GM19395 (cell line): ENCODE results near the gene CBX6.

Experiments
- ATAC-seq: cut with Tn5 transposase; IDR thresholded peaks from one replicate; pipeline ENCODE4 v1.9.1; 2021; ENCODE audit warnings: mild to moderate bottlenecking, moderate library complexity; ENCODE audit not compliant: unreplicated experiment

The CBX6 gene

GRCh38 chr22:38841211-38841610, 30.8 kb downstream of the CBX6 start:
- no peak for ATAC-seq

DNA sequence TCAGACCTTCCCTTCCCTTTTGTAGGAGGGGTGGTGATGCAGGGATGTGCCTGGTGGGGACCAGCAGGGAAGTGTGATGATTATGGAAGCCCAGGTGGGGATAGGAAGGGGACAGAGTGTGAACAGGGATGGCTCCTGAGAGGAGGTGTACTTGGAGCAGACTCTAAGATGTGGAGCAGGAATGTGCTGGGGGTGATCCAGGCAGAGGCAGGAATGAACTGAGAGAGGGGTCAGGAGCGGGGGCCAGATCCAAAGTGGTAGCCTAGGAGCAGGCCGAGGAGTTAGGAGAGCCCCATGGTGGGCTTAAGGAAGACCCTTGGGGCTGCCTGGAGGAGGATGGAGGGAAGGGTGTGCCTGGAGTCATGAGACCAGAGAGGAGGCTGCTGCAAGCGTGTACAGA, 31.9 kb downstream of the CBX6 start:
- no peak for ATAC-seq

DNA sequence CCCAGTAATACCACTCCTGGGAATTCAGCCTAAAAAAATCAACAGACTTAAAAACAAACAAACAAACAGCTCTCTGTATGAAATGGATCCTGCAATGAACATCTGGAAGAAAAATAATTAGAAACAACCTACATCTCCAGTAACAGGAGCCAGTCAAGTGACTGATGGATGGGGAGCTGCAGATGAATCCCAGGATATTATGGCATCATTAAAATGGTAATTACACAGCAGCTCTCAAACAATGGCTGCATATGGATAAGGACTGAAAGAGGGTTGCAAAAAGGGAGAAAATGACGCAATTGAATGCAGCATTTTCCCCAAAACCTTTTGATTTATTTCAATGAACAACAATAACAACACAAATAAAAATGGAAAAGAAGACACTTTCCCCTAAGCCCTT, 32.3 kb downstream of the CBX6 start:
- ATAC-seq: no peak

DNA sequence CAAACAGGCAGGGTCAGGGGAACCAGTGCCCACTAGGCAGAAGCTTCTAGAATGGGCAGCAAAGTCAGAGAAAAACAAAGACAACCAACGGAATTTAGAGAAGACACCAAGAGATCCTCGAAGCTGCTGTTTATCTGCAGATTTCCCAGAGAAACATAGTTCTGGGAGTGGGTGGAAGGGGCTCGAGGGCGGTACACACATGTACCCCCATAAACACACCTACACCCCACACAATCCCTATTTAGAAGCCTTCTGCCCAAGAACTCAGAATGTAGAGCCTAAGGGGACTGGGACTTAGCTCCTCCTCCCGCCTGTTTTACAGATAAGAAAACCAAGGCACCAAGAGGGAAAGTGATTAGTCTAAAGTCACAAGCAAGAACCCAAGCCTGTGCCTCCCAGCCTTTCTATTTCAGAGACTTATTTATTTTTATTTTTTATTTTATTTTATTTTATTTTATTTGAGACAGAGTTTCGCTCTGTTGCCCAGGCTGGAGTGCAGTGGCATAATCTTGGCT, 34.5 kb downstream of the CBX6 start:
- ATAC-seq: no peak

GRCh38 chr22:38835888-38836301, 36.1 kb downstream of the CBX6 start:
- no peak for ATAC-seq

GRCh38 chr22:38834991-38835390, 37.0 kb downstream of the CBX6 start:
- ATAC-seq: no peak

- ATAC-seq: no peak
Observed at GRCh38 chr22:38834215-38834953, 37.6 kb downstream of the CBX6 start.

- ATAC-seq: no peak
Observed at GRCh38 chr22:38833061-38833460, 39.0 kb downstream of the CBX6 start.

GRCh38 chr22:38832005-38832978, 39.7 kb downstream of the CBX6 start:
- no peak for ATAC-seq

DNA sequence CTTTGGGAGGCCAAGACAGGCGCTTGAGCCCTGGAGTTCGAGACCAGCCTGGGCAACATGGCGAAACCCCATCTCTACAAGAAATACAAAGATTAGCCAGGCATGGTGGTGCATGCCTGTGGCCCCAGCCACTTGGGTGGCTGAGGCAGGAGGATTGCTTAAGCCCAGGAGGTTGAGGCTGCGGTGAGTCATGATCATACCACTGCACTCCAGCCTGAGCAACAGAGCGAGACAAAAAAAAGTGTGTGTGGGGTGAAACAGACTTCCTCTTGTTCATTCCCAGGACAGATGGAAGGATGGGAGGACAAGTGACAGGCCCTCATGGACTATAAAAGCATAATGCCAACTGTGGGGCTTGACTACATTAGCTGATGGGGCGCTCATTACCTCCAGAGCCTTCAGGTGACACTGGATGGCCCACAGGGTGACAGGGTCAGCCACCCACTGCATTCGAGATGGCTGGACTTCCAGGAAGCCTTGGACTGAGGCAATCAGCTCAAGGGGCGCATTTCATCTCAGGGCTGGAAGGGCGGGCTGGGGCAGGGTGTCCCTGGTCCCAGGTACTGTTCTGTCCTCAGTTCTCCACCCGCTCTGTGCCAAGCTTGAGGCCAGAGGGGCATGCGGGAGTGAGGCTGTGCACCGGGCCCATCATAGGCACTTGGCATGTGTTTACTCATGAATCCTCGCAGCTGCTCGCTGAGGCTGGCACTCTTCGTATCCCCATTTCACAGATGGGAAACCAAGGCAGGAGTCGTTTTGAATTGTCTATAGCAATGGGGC, 40.7 kb downstream of the CBX6 start:
- no peak for ATAC-seq

GRCh38 chr22:38830845-38831108, 41.2 kb downstream of the CBX6 start:
- no peak for ATAC-seq

- ATAC-seq: no peak
Observed at GRCh38 chr22:38830026-38830844, 41.8 kb downstream of the CBX6 start.

GRCh38 chr22:38829485-38829884, 42.5 kb downstream of the CBX6 start:
- ATAC-seq: no peak

DNA sequence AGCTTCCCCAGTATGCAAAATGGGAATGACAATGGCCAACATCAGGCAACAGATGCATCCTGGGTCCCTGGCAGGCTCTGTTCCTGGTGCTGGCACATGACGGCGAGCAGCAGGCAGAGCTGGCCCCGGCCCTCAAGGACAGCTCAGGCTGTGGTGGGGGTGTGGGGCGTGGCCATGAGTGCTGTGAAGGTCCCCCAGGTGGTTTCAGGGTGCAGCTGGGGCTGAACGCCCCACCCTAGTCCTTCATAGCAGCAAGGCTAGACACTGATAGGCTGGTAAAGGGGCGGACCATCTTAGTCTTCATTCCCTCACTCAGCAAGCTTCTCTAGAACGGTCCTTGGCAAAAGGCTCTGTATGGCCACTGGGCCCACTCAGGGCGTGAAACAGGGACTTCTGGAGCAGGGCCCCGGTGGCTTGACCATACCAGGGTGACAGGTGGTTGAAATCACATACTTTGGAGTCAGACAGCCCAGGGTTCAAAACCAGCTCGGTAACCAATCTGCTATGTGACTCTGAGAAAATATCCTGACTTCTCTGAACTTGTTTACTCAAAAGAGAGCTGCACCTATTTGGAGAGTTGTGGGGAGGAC, 43.3 kb downstream of the CBX6 start:
- no peak for ATAC-seq

DNA sequence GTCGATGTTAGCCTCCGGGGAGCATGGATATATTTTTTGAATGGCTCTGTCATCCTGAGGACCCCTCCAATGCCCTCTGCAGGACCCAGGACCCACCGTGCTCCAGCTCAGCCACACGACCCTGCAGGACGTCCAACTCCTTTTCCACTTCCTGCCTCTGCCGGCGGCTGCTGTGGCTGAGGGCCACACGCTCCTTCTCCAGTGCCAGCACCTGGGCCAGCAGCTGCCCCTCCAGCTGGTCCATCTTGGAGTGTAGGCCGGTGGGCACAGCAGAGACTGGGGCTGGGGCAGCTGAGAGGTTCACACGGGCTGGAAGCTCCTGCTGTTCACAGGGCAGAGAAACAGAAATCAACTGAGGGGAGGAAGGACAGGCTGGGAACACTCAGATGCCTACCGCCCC, 43.8 kb downstream of the CBX6 start:
- no peak for ATAC-seq

GRCh38 chr22:38827510-38827909, 44.5 kb downstream of the CBX6 start:
- no peak for ATAC-seq

GRCh38 chr22:38826801-38827200, 45.2 kb downstream of the CBX6 start:
- ATAC-seq: no peak

GRCh38 chr22:38826386-38826785, 45.6 kb downstream of the CBX6 start:
- ATAC-seq: no peak

GRCh38 chr22:38824585-38824984, 47.4 kb downstream of the CBX6 start:
- ATAC-seq: no peak

GRCh38 chr22:38823637-38824036, 48.4 kb downstream of the CBX6 start:
- ATAC-seq: no peak
